Measurements from ENCODE around the gene CCDC188. TPM values are rescaled to one million over a fixed set of nuclear protein-coding genes. Genes with fewer than 3 reads are reported as not detected.

The CCDC188 gene
- polyA plus RNA-seq (ENCODE audit: insufficient read length in 10 of 10) = 1 to 10 TPM in 7 of 10 donors, under 1 TPM in 3; 0.79 to 2.3 (median 1.2) TPM
- long read RNA-seq, donor 1 = 0 reads
- long read RNA-seq, donor 2 = 0 reads
- long read RNA-seq, donor 3 = 0 reads
- long read RNA-seq, donor 4 = 0 reads
- long read RNA-seq, donor 5 = 0 reads
- long read RNA-seq, donor 6 = 0 reads
- long read RNA-seq, donor 7 = 0 reads
- long read RNA-seq, donor 8 = 0 reads
- long read RNA-seq, donor 9 = 0 reads

GRCh38 chr22:20150381-20151275, at the start of gene CCDC188:
Gene CCDC188, minus strand, starts transcription at chr22:20151055. Its CDS starts 69 bp downstream, at chr22:20150986.
- no peak for DNase-seq

GRCh38 chr22:20199906-20200305, 49.1 kb upstream of the CCDC188 start:
- DNase-seq = no peak

- no peak for DNase-seq
Measured at GRCh38 chr22:20199413-20199842, 48.6 kb upstream of the CCDC188 start.

- no peak for DNase-seq
Measured at GRCh38 chr22:20198557-20199319, 47.9 kb upstream of the CCDC188 start.

- DNase-seq = no peak
Measured at GRCh38 chr22:20197407-20198030, 46.7 kb upstream of the CCDC188 start.

GRCh38 chr22:20196094-20196842, 45.4 kb upstream of the CCDC188 start:
- no peak for DNase-seq

- DNase-seq = no peak
Measured at GRCh38 chr22:20194681-20195593, 44.1 kb upstream of the CCDC188 start.

GRCh38 chr22:20193761-20194494, 43.1 kb upstream of the CCDC188 start:
- no peak for DNase-seq

GRCh38 chr22:20192972-20193760, 42.3 kb upstream of the CCDC188 start:
- DNase-seq = no peak

- no peak for DNase-seq
Measured at GRCh38 chr22:20192293-20192971, 41.6 kb upstream of the CCDC188 start.

- DNase-seq = no peak
Measured at GRCh38 chr22:20191803-20192202, 40.9 kb upstream of the CCDC188 start.

- no peak for DNase-seq
Measured at GRCh38 chr22:20191000-20191515, 40.2 kb upstream of the CCDC188 start.

GRCh38 chr22:20188567-20188877, 37.7 kb upstream of the CCDC188 start:
- DNase-seq = no peak

- DNase-seq = no peak
Measured at GRCh38 chr22:20187777-20188566, 37.1 kb upstream of the CCDC188 start.

- DNase-seq = no peak
Measured at GRCh38 chr22:20186871-20187546, 36.2 kb upstream of the CCDC188 start.

GRCh38 chr22:20186183-20186870, 35.5 kb upstream of the CCDC188 start:
- no peak for DNase-seq
